Left lung (tissue), 10 donors: Measurements from ENCODE around the gene AACS. TPM values are rescaled to one million over a fixed set of nuclear protein-coding genes. Genes with fewer than 3 reads are reported as not detected.

Source experiments
- ATAC-seq: fragments of 200-7000 bp; cut with Tn5 transposase; one replicate; pipeline ENCODE4 v1.9.1; 2020; ENCODE audit warnings: moderate library complexity
- DNase-seq, 4 donors: peaks; one replicate each; pipeline ENCODE4 v3.0.0-alpha.2; 2013 to 2020
- H3K27ac ChIP-seq, 2 donors: fragments of 200-600 bp; sonication (generic) in 1 of 2; one replicate each; pipeline versions ENCODE4 v1.5.0 to v1.8.0; 2020 to 2021
- H3K27me3 ChIP-seq, 2 donors: fragments of 200-600 bp; sonication (generic) in 1 of 2; one replicate each; pipeline versions ENCODE4 v1.5.0 to v1.8.0; 2020 to 2021
- H3K36me3 ChIP-seq, 2 donors: fragments of 200-600 bp; sonication (generic) in 1 of 2; one replicate each; pipeline versions ENCODE4 v1.5.0 to v1.8.0; 2020 to 2021
- H3K4me1 ChIP-seq, 2 donors: fragments of 200-600 bp; one replicate each; pipeline ENCODE4 v1.8.0; 2021
- H3K4me3 ChIP-seq, 2 donors: fragments of 200-600 bp; sonication (generic) in 1 of 2; one replicate each; pipeline versions ENCODE4 v1.5.0 to v1.8.0; 2020 to 2021; ENCODE audit warnings: mild to moderate bottlenecking in 1 of 2
- H3K9me3 ChIP-seq, 2 donors: fragments of 200-600 bp; sonication (generic) in 1 of 2; one replicate each; pipeline versions ENCODE4 v1.5.0 to v1.8.0; 2020 to 2021
- CTCF ChIP-seq, 2 donors: fragments of 200-600 bp; sonication (generic) in 1 of 2; IDR thresholded peaks; one replicate each; pipeline versions ENCODE4 v1.5.0 to v1.8.0; 2021; ENCODE audit warnings: antibody characterized with exemption in 2 of 2
- intact Hi-C, 2 donors: fragments of 100-400 bp; cut with DNase I; formaldehyde crosslinking; loops; one replicate each; pipeline versions ENCODE4 v1.11.2 to v1.14.2; 2022
- polyA plus RNA-seq, 6 donors: library from polyadenylated mRNA; unstranded; fragments of 120-200 nt; gene quantifications; one replicate each; pipeline ENCODE4 v1.2.1, GENCODE V29; 2013; ENCODE audit not compliant: insufficient read length in 6 of 6
- total RNA-seq, 2 donors: library from RNA; stranded (reverse); fragmentation: NEBNext Ultra II Directional; extraction: Animal tissue kit (Norgen Biotek cat#: 25700); gene quantifications; one replicate each; pipeline ENCODE4 v1.2.1, GENCODE V29; 2021
- donor health status: DM: no; HTN: yes; CAD: no.
- donor health status: DM: no; HTN: no; CAD: no.

AACS gene
- total and polyA plus RNA-seq, 8 donors: 23.7 to 36.9 (median 27.2) TPM

- Histone ChIP-seq H3K4me3 (no peak overlapping the region), H3K9me3 (no peaks in the 10 kb centered on the region)
These were observed 57.4 kb downstream of the AACS start for GRCh38 chr12:125122668-125123067.

GRCh38 chr12:125124320-125124966 lies 59.2 kb downstream of the AACS start:
- H3K27me3 ChIP-seq: no peaks in the 10 kb centered on the region
- TF ChIP-seq CTCF (IDR thresholded peaks at IDR 0.05): no peak
- intact Hi-C loops: no loop called here
- H3K27ac ChIP-seq: peak overlapping the region; percentile 41 to 56
- no peak overlapping the region for H3K4me3 ChIP-seq
- H3K4me1 ChIP-seq: peaks cover 0 to 6% of the 10 kb centered on the region in 2 donors
- peak; percentile 83 for ATAC-seq
- no peaks in the 10 kb centered on the region for H3K9me3 ChIP-seq
- DNase-seq: peak in 1 of 4 donors; percentile 57
- H3K36me3 ChIP-seq: peaks cover 0 to 31% of the 10 kb centered on the region in 2 donors

More at GRCh38 chr12:125122668-125123067, 57.4 kb downstream of the AACS start:
- peaks cover 0 to 39% of the 10 kb centered on the region in 2 donors for H3K36me3 ChIP-seq
- no peak overlapping the region for H3K27ac ChIP-seq
- ATAC-seq (no peak), DNase-seq (no peak)
- H3K4me1 ChIP-seq: peaks cover 0 to 6% of the 10 kb centered on the region in 2 donors
- intact Hi-C loops: no loop called here
- no peak for TF ChIP-seq CTCF (IDR thresholded peaks at IDR 0.05)
- H3K27me3 ChIP-seq: no peaks in the 10 kb centered on the region

- Histone ChIP-seq H3K9me3 (no peaks in the 10 kb centered on the region), H3K27me3 (no peaks in the 10 kb centered on the region), H3K4me1 (peaks cover 0 to 6% of the 10 kb centered on the region in 2 donors), H3K4me3 (no peak overlapping the region), H3K27ac (peak overlapping the region; percentile 41 to 56), H3K36me3 (peaks cover 0 to 34% of the 10 kb centered on the region in 2 donors)
- peak; percentile 45 for ATAC-seq
- intact Hi-C loops: no loop called here
- DNase-seq: peak in 1 of 4 donors; percentile 43
- no peak for TF ChIP-seq CTCF (IDR thresholded peaks at IDR 0.05)
These were observed 60.0 kb downstream of the AACS start for GRCh38 chr12:125125271-125125670.

GRCh38 chr12:125128439-125129178 lies 63.4 kb downstream of the AACS start:
- ATAC-seq (no peak), DNase-seq (no peak)
- H3K27ac ChIP-seq: no peak overlapping the region
- intact Hi-C loops: no loop called here
- peaks cover 0 to 50% of the 10 kb centered on the region in 2 donors for H3K36me3 ChIP-seq
- TF ChIP-seq CTCF (IDR thresholded peaks at IDR 0.05): no peak
- H3K4me3 ChIP-seq: no peak overlapping the region
- H3K27me3 ChIP-seq: no peaks in the 10 kb centered on the region
- no peaks in the 10 kb centered on the region for H3K9me3 ChIP-seq
- H3K4me1 ChIP-seq: peaks cover 0 to 6% of the 10 kb centered on the region in 2 donors

- H3K4me1 ChIP-seq: peaks cover 0 to 6% of the 10 kb centered on the region in 2 donors
- H3K27ac ChIP-seq: no peak overlapping the region
- no peak overlapping the region for H3K4me3 ChIP-seq
- no peak for TF ChIP-seq CTCF (IDR thresholded peaks at IDR 0.05)
- no peaks in the 10 kb centered on the region for H3K9me3 ChIP-seq
- ATAC-seq (no peak), DNase-seq (no peak)
- intact Hi-C loops: no loop called here
- no peaks in the 10 kb centered on the region for H3K27me3 ChIP-seq
- peaks cover 0 to 54% of the 10 kb centered on the region in 2 donors for H3K36me3 ChIP-seq
These were observed 63.9 kb downstream of the AACS start for GRCh38 chr12:125129179-125129571.
